OCI-LY3 (cell line): ENCODE results near the gene TAGAP.

Experiments used
- H2AFZ ChIP-seq: fragments of 200-600, 300-600 bp; shearing (Covaris generic); 2 replicates; pipeline ENCODE4 v1.6.0; 2014; ENCODE audit warnings: antibody characterized with exemption, low read depth, low read length
- H3K27ac ChIP-seq: fragments of 200-600, 300-600 bp; sonication (generic); 2 replicates; pipeline ENCODE4 v1.5.1; 2014; ENCODE audit warnings: mild to moderate bottlenecking, low read length, moderate library complexity, mixed read lengths
- H3K27me3 ChIP-seq: fragments of 200-600, 300-600 bp; sonication (generic); 2 replicates; pipeline ENCODE4 v1.6.1; 2014; ENCODE audit warnings: low read depth, low read length, mixed read lengths
- H3K36me3 ChIP-seq: fragments of 200-600, 300-600 bp; sonication (generic); replicated peaks from 2 replicates; pipeline ENCODE3; 2014; ENCODE audit warnings: low read depth, low read length, mixed read lengths
- H3K4me1 ChIP-seq: fragments of 300-600, 200-600 bp; sonication (generic); 2 replicates; pipeline ENCODE4 v1.6.1; 2014; ENCODE audit warnings: low read length, mixed read lengths
- H3K4me2 ChIP-seq: fragments of 200-600, 300-600 bp; sonication (generic); 2 replicates; pipeline ENCODE4 v1.6.1; 2014; ENCODE audit warnings: low read length, mixed read lengths
- H3K4me3 ChIP-seq: fragments of 300-600, 200-600 bp; sonication (generic); 2 replicates; pipeline ENCODE4 v1.5.1; 2014; ENCODE audit warnings: antibody characterized with exemption, mild to moderate bottlenecking, low read length, moderate library complexity
- H3K79me2 ChIP-seq: fragments of 300-600, 200-600 bp; shearing (Covaris generic); 2 replicates; pipeline ENCODE4 v1.6.1; 2014; ENCODE audit warnings: mild to moderate bottlenecking, low read length, mixed read lengths
- H3K9ac ChIP-seq: fragments of 300-600, 200-600 bp; shearing (Covaris generic); 2 replicates; pipeline ENCODE4 v1.6.0; 2014; ENCODE audit warnings: mild to moderate bottlenecking, low read length, moderate library complexity
- H3K9me3 ChIP-seq: fragments of 200-600, 300-600 bp; shearing (Covaris generic); 2 replicates; pipeline ENCODE4 v1.6.1; 2014; ENCODE audit warnings: low read length, mixed read lengths; ENCODE audit not compliant: insufficient read depth
- H4K20me1 ChIP-seq: fragments of 200-600, 300-600 bp; sonication (generic); 2 replicates; pipeline ENCODE4 v1.6.1; 2016; ENCODE audit warnings: low read length, mixed read lengths; ENCODE audit not compliant: insufficient read depth
- CTCF ChIP-seq: fragments of 200-600, 300-600 bp; sonication (generic); IDR thresholded peaks from 2 replicates; pipeline ENCODE4 v1.5.1; 2014; ENCODE audit warnings: antibody characterized with exemption, low read length, low read depth
- EZH2phosphoT487 ChIP-seq: fragments of 200-600 bp; shearing (Covaris generic); IDR thresholded peaks from 2 replicates; pipeline ENCODE4 v1.6.1; 2018; ENCODE audit warnings: antibody characterized with exemption, mixed run types, low read depth

Gene TAGAP

GRCh38 chr6:159061805-159062563 lies 17.2 kb upstream of the TAGAP start:
- TF ChIP-seq EZH2phosphoT487 (no peak), CTCF (no peak)
- Histone ChIP-seq H3K4me3 (no peak overlapping the region), H3K79me2 (no peaks in the 10 kb centered on the region), H3K4me2 (no peak overlapping the region), H3K9ac (no peak overlapping the region), H3K36me3 (no peaks in the 10 kb centered on the region), H3K4me1 (peaks cover 61% of the 10 kb centered on the region), H3K9me3 (no peaks in the 10 kb centered on the region), H3K27ac (no peak overlapping the region), H2AFZ (no peak overlapping the region), H3K27me3 (no peaks in the 10 kb centered on the region), H4K20me1 (no peaks in the 10 kb centered on the region)

GRCh38 chr6:159061146-159061545 lies 16.4 kb upstream of the TAGAP start:
- H3K4me2 ChIP-seq, result no peak overlapping the region
- no peaks in the 10 kb centered on the region for H3K9me3 ChIP-seq
- TF ChIP-seq EZH2phosphoT487 (no peak), CTCF (no peak)
- H4K20me1 ChIP-seq, result no peaks in the 10 kb centered on the region
- no peaks in the 10 kb centered on the region for H3K36me3 ChIP-seq
- H3K4me1 ChIP-seq, result peaks cover 62% of the 10 kb centered on the region
- no peak overlapping the region for H2AFZ ChIP-seq
- no peak overlapping the region for H3K27ac ChIP-seq
- H3K4me3 ChIP-seq, result no peak overlapping the region
- no peak overlapping the region for H3K9ac ChIP-seq
- H3K27me3 ChIP-seq, result no peaks in the 10 kb centered on the region
- H3K79me2 ChIP-seq, result no peaks in the 10 kb centered on the region

- no peak overlapping the region for H3K4me2 ChIP-seq
Measured at GRCh38 chr6:159059885-159060506, 15.2 kb upstream of the TAGAP start.

More at GRCh38 chr6:159059885-159060506, 15.2 kb upstream of the TAGAP start:
- TF ChIP-seq EZH2phosphoT487 (no peak), CTCF (no peak)
- Histone ChIP-seq H3K9ac (no peak overlapping the region), H3K36me3 (no peaks in the 10 kb centered on the region), H4K20me1 (no peaks in the 10 kb centered on the region), H3K27me3 (no peaks in the 10 kb centered on the region), H3K4me1 (peaks cover 69% of the 10 kb centered on the region), H3K4me3 (no peak overlapping the region), H3K9me3 (no peaks in the 10 kb centered on the region), H2AFZ (no peak overlapping the region), H3K27ac (no peak overlapping the region), H3K79me2 (no peaks in the 10 kb centered on the region)
